ENCODE data around the gene PML.

- no peak for TF ChIP-seq CTCF (IDR thresholded peaks at IDR 0.05)
- no peak for TF ChIP-seq POLR2A (IDR thresholded peaks at IDR 0.05)
Measured at GRCh38 chr15:73948982-73949381, 45.5 kb upstream of the PML start.

Data from tibial nerve (tissue), 3 donors.